ENCODE results near the gene PPP5C.
"Not testable (repeated sequence)": the region's sequence is repeated elsewhere in the genome, so short reads cannot be mapped to it uniquely, and the experiment has no call there.

The PPP5C gene

GRCh38 chr19:46303691-46304397, 43.0 kb upstream of the PPP5C start:
- no peak for TF ChIP-seq CTCF (IDR thresholded peaks at IDR 0.05; ENCODE audit: extremely low read depth, missing control alignments)
- no peak for DNase-seq (ENCODE audit: low spot score)

- TF ChIP-seq CTCF (IDR thresholded peaks at IDR 0.05; ENCODE audit: extremely low read depth, missing control alignments): no peak
- no peak for DNase-seq (ENCODE audit: low spot score)
Measured at GRCh38 chr19:46306501-46306900, 40.4 kb upstream of the PPP5C start.

- TF ChIP-seq CTCF (IDR thresholded peaks at IDR 0.05; ENCODE audit: extremely low read depth, missing control alignments): no peak
- DNase-seq (ENCODE audit: low spot score): no peak
Measured at GRCh38 chr19:46308510-46308909, 38.4 kb upstream of the PPP5C start.

GRCh38 chr19:46309056-46309455, 37.8 kb upstream of the PPP5C start:
- no peak for DNase-seq (ENCODE audit: low spot score)
- no peak for TF ChIP-seq CTCF (IDR thresholded peaks at IDR 0.05; ENCODE audit: extremely low read depth, missing control alignments)

- DNase-seq (ENCODE audit: low spot score): no peak
- TF ChIP-seq CTCF (IDR thresholded peaks at IDR 0.05; ENCODE audit: extremely low read depth, missing control alignments): no peak
Measured at GRCh38 chr19:46311444-46311843, 35.4 kb upstream of the PPP5C start.

GRCh38 chr19:46313540-46314469, 33.1 kb upstream of the PPP5C start:
- not testable (repeated sequence) for DNase-seq (ENCODE audit: low spot score)

- no peak for DNase-seq (ENCODE audit: low spot score)
- no peak for TF ChIP-seq CTCF (IDR thresholded peaks at IDR 0.05; ENCODE audit: extremely low read depth, missing control alignments)
Measured at GRCh38 chr19:46317339-46317738, 29.5 kb upstream of the PPP5C start.

All from GM20000 (cell line).